ENCODE results near the gene SLC25A47.
"Not testable (repeated sequence)": the region's sequence is repeated elsewhere in the genome, so short reads cannot be mapped to it uniquely, and the experiment has no call there.

GRCh38 chr14:100312110-100312876 lies 10.8 kb upstream of the SLC25A47 start:
- TF ChIP-seq CTCF, POLR2A (IDR thresholded peaks at IDR 0.05): not testable (repeated sequence)
